H1 (cell line): ENCODE results near the gene ARHGEF4. TPM values are rescaled to one million over a fixed set of nuclear protein-coding genes. Genes with fewer than 3 reads are reported as not detected.

Experiments
- CTCF ChIA-PET: fragments of 300-600 bp; sonication (Branson Sonifier 250); formaldehyde crosslinking; loops from one replicate; lab custom pipeline; 2021; ENCODE audit not compliant: partially characterized antibody; lab: Charles Lee
- POLR2A ChIA-PET: fragments of 300-600 bp; sonication (Branson Sonifier 250); formaldehyde crosslinking; loops from one replicate; lab custom pipeline; 2021; ENCODE audit warnings: inconsistent platforms; ENCODE audit not compliant: partially characterized antibody; lab: Charles Lee
- DNase-seq, 2 experiments: peaks; one replicate each; pipeline versions ENCODE4 v3.0.0 to v3.0.0-alpha.2; 2010 to 2022; ENCODE audit warnings: low spot score in 2 of 2, low read depth in 1 of 2, mixed read lengths in 1 of 2
- FAIRE-seq: peaks from 2 replicates; lab custom pipeline; 2011; peaks lifted over from hg19 to GRCh38; lab: Jason Lieb, UNC
- H2AFZ ChIP-seq: 2 replicates; pipeline ENCODE4 v1.8.1; 2012; ENCODE audit warnings: low read length, inconsistent platforms
- H2AK5ac ChIP-seq: 2 replicates; pipeline ENCODE4 v1.6.1; 2013; ENCODE audit warnings: low read depth, low read length
- H2BK120ac ChIP-seq: replicated peaks from 2 replicates; pipeline ENCODE3; 2013; ENCODE audit warnings: low read depth, low read length, inconsistent platforms
- H2BK12ac ChIP-seq: 2 replicates; pipeline ENCODE4 v1.6.1; 2013; ENCODE audit warnings: low read depth, low read length
- H2BK15ac ChIP-seq: 2 replicates; pipeline ENCODE4 v1.6.1; 2013; ENCODE audit warnings: low read length
- H2BK20ac ChIP-seq: 2 replicates; pipeline ENCODE4 v1.6.1; 2013; ENCODE audit warnings: low read length
- H2BK5ac ChIP-seq: 2 replicates; pipeline ENCODE4 v1.6.1; 2013; ENCODE audit warnings: low read depth, low read length
- H3K14ac ChIP-seq: 2 replicates; pipeline ENCODE4 v1.6.1; 2013; ENCODE audit warnings: inconsistent platforms; ENCODE audit not compliant: insufficient read length
- H3K18ac ChIP-seq: 2 replicates; pipeline ENCODE4 v1.6.1; 2013; ENCODE audit warnings: low read length; ENCODE audit errors: extremely low read depth
- H3K23ac ChIP-seq: 2 replicates; pipeline ENCODE4 v1.6.1; 2013; ENCODE audit warnings: inconsistent platforms; ENCODE audit not compliant: insufficient read length
- H3K23me2 ChIP-seq: 2 replicates; pipeline ENCODE4 v1.6.1; 2013; ENCODE audit warnings: low read depth, low read length
- H3K27ac ChIP-seq: 2 replicates; pipeline ENCODE4 v1.6.1; 2011; ENCODE audit warnings: low read depth, low read length, inconsistent platforms
- H3K27me3 ChIP-seq, 4 experiments: replicated peaks in 1 of 4; 1 replicate in 1 of 4; 2 replicates in 3 of 4; pipeline versions ENCODE4 v1.6.1 to v1.8.1; 2011 to 2013; ENCODE audit warnings: low read length in 3 of 4, mild to moderate bottlenecking in 3 of 4, inconsistent platforms in 2 of 4, mixed read lengths in 2 of 4, moderate library complexity in 1 of 4; ENCODE audit not compliant: control insufficient read depth in 3 of 4, insufficient read depth in 3 of 4; ENCODE audit errors: extremely low read depth in 1 of 4
- H3K36me3 ChIP-seq, 4 experiments: 2 replicates each; pipeline versions ENCODE4 v1.6.1 to v1.8.1; 2011 to 2013; ENCODE audit warnings: mild to moderate bottlenecking in 4 of 4, low read length in 3 of 4, moderate library complexity in 2 of 4, control low read depth in 1 of 4, inconsistent platforms in 1 of 4; ENCODE audit not compliant: insufficient read depth in 4 of 4, control insufficient read depth in 2 of 4
- H3K4ac ChIP-seq: replicated peaks from 2 replicates; pipeline ENCODE3; 2013; ENCODE audit warnings: low read length, low read depth, mixed read lengths, inconsistent platforms; ENCODE audit not compliant: insufficient read length
- H3K4me1 ChIP-seq, 4 experiments: replicated peaks in 1 of 4; 1 replicate in 1 of 4; 2 replicates in 3 of 4; pipeline versions ENCODE4 v1.6.1 to v1.8.1; 2011 to 2013; ENCODE audit warnings: low read length in 3 of 4, inconsistent platforms in 2 of 4, mixed read lengths in 1 of 4; ENCODE audit not compliant: insufficient read depth in 4 of 4, control insufficient read depth in 3 of 4
- H3K4me2 ChIP-seq, 2 experiments: 2 replicates each; pipeline versions ENCODE4 v1.6.1 to v1.8.1; 2011 to 2013; ENCODE audit warnings: low read depth in 2 of 2, low read length in 2 of 2, control low read depth in 1 of 2, inconsistent platforms in 1 of 2, mild to moderate bottlenecking in 1 of 2; ENCODE audit not compliant: insufficient read depth in 1 of 2
- H3K4me3 ChIP-seq, 4 experiments: fragments of 200-600, 300-600 bp in 1 of 4; sonication (generic), shearing (Covaris generic), sonication (Bioruptor Twin) in 1 of 4; 2 replicates each; pipeline versions ENCODE4 v1.5.1 to v1.8.1; 2011 to 2016; ENCODE audit warnings: low read length in 4 of 4, low read depth in 3 of 4, control low read depth in 2 of 4, inconsistent platforms in 2 of 4, mild to moderate bottlenecking in 2 of 4, mixed read lengths in 1 of 4, moderate library complexity in 1 of 4; ENCODE audit not compliant: insufficient read depth in 2 of 4; ENCODE audit errors: extremely low read depth in 1 of 4
- H3K56ac ChIP-seq: replicated peaks from 2 replicates; pipeline ENCODE3; 2013; ENCODE audit warnings: low read depth, mild to moderate bottlenecking, mixed read lengths, low read length, inconsistent platforms; ENCODE audit not compliant: insufficient read length
- H3K79me1 ChIP-seq: 2 replicates; pipeline ENCODE4 v1.6.1; 2013; ENCODE audit warnings: low read depth, low read length, control low read depth
- H3K79me2 ChIP-seq, 2 experiments: 2 replicates each; pipeline versions ENCODE4 v1.6.1 to v1.8.1; 2012 to 2013; ENCODE audit warnings: low read length in 2 of 2, mild to moderate bottlenecking in 2 of 2, inconsistent platforms in 1 of 2; ENCODE audit not compliant: insufficient read depth in 2 of 2, control insufficient read depth in 1 of 2
- H3K9ac ChIP-seq, 4 experiments: replicated peaks in 1 of 4; 1 replicate in 1 of 4; 2 replicates in 3 of 4; pipeline versions ENCODE4 v1.6.1 to v1.8.1; 2011 to 2013; ENCODE audit warnings: low read depth in 3 of 4, low read length in 3 of 4, control low read depth in 2 of 4, mild to moderate bottlenecking in 2 of 4, moderate library complexity in 2 of 4, inconsistent platforms in 1 of 4; ENCODE audit errors: extremely low read depth in 1 of 4
- H3K9me3 ChIP-seq, 2 experiments: 2 replicates each; pipeline versions ENCODE4 v1.6.1 to v1.8.1; 2012 to 2013; ENCODE audit warnings: mild to moderate bottlenecking in 2 of 2, moderate library complexity in 2 of 2, control low read depth in 1 of 2, inconsistent platforms in 1 of 2, low read depth in 1 of 2, low read length in 1 of 2, mixed read lengths in 1 of 2; ENCODE audit not compliant: insufficient read depth in 2 of 2
- H4K20me1 ChIP-seq, 2 experiments: replicated peaks in 1 of 2; 2 replicates each; pipeline versions ENCODE3 to v1.8.1; 2011 to 2013; ENCODE audit warnings: inconsistent platforms in 2 of 2, low read length in 2 of 2, mild to moderate bottlenecking in 1 of 2; ENCODE audit not compliant: insufficient read depth in 2 of 2, control insufficient read depth in 1 of 2
- H4K5ac ChIP-seq: 2 replicates; pipeline ENCODE4 v1.6.1; 2013; ENCODE audit warnings: low read length, low read depth, mixed read lengths, inconsistent platforms; ENCODE audit not compliant: insufficient read length
- H4K8ac ChIP-seq: 2 replicates; pipeline ENCODE4 v1.8.0; 2013; ENCODE audit warnings: mild to moderate bottlenecking, moderate library complexity, low read length, inconsistent platforms; ENCODE audit not compliant: insufficient read depth; ENCODE audit errors: extremely low read depth
- H4K91ac ChIP-seq: replicated peaks from 2 replicates; pipeline ENCODE3; 2013; ENCODE audit warnings: low read length, mixed read lengths, inconsistent platforms; ENCODE audit not compliant: insufficient read length
- ATF2 ChIP-seq: IDR thresholded peaks from 2 replicates; pipeline ENCODE4 v1.6.1; 2012; ENCODE audit warnings: low read length, inconsistent platforms
- CREB1 ChIP-seq: IDR thresholded peaks from 2 replicates; pipeline ENCODE4 v1.6.1; 2012; ENCODE audit warnings: inconsistent platforms
- JUN ChIP-seq: IDR thresholded peaks from 2 replicates; pipeline ENCODE4 v1.6.1; 2011; ENCODE audit warnings: low read depth, mild to moderate bottlenecking, improper control_type of control experiment, low read length
- JUND ChIP-seq: IDR thresholded peaks from 2 replicates; pipeline ENCODE4 v1.6.1; 2011; ENCODE audit warnings: mild to moderate bottlenecking, improper control_type of control experiment, low read length
- KDM5A ChIP-seq: fragments of 200-600 bp; IDR thresholded peaks from 2 replicates; pipeline ENCODE4 v1.7.1; 2012; ENCODE audit warnings: mild to moderate bottlenecking, low read length, inconsistent platforms, mixed read lengths
- MAX ChIP-seq: IDR thresholded peaks from 2 replicates; pipeline ENCODE4 v1.6.1; 2012; ENCODE audit warnings: inconsistent platforms
- NRF1 ChIP-seq: IDR thresholded peaks from 2 replicates; pipeline ENCODE4 v1.6.1; 2011; ENCODE audit warnings: mild to moderate bottlenecking, low read depth, low read length, improper control_type of control experiment
- RAD21 ChIP-seq, 2 experiments: IDR thresholded peaks in 1 of 2; conservative IDR thresholded peaks in 1 of 2; 2 replicates each; pipeline ENCODE4 v1.6.1; 2011; ENCODE audit warnings: low read depth in 2 of 2, low read length in 2 of 2, improper control_type of control experiment in 1 of 2, inconsistent platforms in 1 of 2, mild to moderate bottlenecking in 1 of 2, moderate library complexity in 1 of 2
- RBBP5 ChIP-seq: IDR thresholded peaks from 2 replicates; pipeline ENCODE4 v1.7.1; 2012; ENCODE audit warnings: low read depth, mild to moderate bottlenecking, inconsistent platforms, low read length, moderate library complexity, borderline replicate concordance
- SIX5 ChIP-seq: IDR thresholded peaks from 2 replicates; pipeline ENCODE4 v1.6.1; 2011; ENCODE audit warnings: mild to moderate bottlenecking, low read depth, low read length
- ZNF274 ChIP-seq: IDR thresholded peaks from 2 replicates; pipeline ENCODE4 v1.7.0; 2012; ENCODE audit warnings: low read length, borderline replicate concordance; ENCODE audit errors: extremely low read depth
- WGBS, 2 experiments: shearing (Covaris generic) in 1 of 2; methylation state at CpG; one replicate each; pipeline versions ENCODE4 v1.1.6 to v1.1.7; 2013 to 2015; ENCODE audit warnings: low lambda C conversion rate in 2 of 2, mixed read lengths in 2 of 2, inconsistent platforms in 1 of 2, low coverage in 1 of 2, missing lambda C conversion rate in 1 of 2; ENCODE audit not compliant: insufficient replicate concordance in 2 of 2, insufficient coverage in 1 of 2, insufficient read length in 1 of 2; ENCODE audit errors: extremely low coverage in 1 of 2, missing lambda C conversion rate in 1 of 2; 5-methylcytosine and 5-hydroxymethylcytosine counted together
- polyA plus RNA-seq, 7 experiments: library from polyadenylated mRNA; depleted of rRNA in 3 of 7; stranded (reverse) in 5 of 7; unstranded in 2 of 7; fragments of >200 nt in 5 of 7; fragments of 200-250 nt in 2 of 7; gene quantifications; 1 replicate in 5 of 7; 2 replicates in 1 of 7; 4 replicates in 1 of 7; pipeline versions ENCODE4 v1.2.1 to v1.2.3, GENCODE V29; 2011 to 2013; ENCODE audit warnings: missing spikeins in 2 of 7, mixed read lengths in 2 of 7
- total RNA-seq: library from RNA; stranded (reverse); fragmentation: NEBNext Ultra II Directional; extraction: Animal tissue kit (Norgen Biotek cat#: 25700); gene quantifications from 2 replicates; pipeline ENCODE4 v1.2.1, GENCODE V29; 2021

Gene ARHGEF4
- total and polyA plus RNA-seq, 2 of the 8 experiments (the other 6 are each of a cell fraction or from before 2014, with no cell fraction given), result 10.6 to 14.6 TPM

GRCh38 chr2:130884013-130884412, 47.3 kb downstream of the ARHGEF4 start:
- Histone ChIP-seq H3K36me3 (no peaks in the 10 kb centered on the region), H4K8ac (no peak overlapping the region), H2BK15ac (no peak overlapping the region), H3K79me1 (no peaks in the 10 kb centered on the region), H2AFZ (no peak overlapping the region), H3K56ac (no peak overlapping the region), H3K4me3 (no peak overlapping the region), H4K20me1 (no peaks in the 10 kb centered on the region)
- CTCF ChIA-PET, result interaction anchor here (0.6 to 4.6 kb wide), 10 partner anchors 11 to 847 kb away, joined by 3 to 40 read pairs (median 4); no protein-coding TSS in a partner anchor
- no peak for DNase-seq
- no peak for FAIRE-seq
- TF ChIP-seq ZNF274 (no peak), JUND (no peak), JUN (no peak), SIX5 (no peak), RAD21 (IDR thresholded peaks at IDR 0.05 in 1 of 2, conservative IDR thresholded peaks at IDR 0.05 in 1 of 2; ENCODE audit: low read depth in 2 of 2, low read length in 2 of 2) (no peak), NRF1 (no peak), RBBP5 (no peak), KDM5A (no peak), ATF2 (no peak), CREB1 (no peak), MAX (no peak)
- TF ChIP-seq, all 59 proteins: peak for 0
- no peak overlapping the region for H3K9ac ChIP-seq
- H3K27ac ChIP-seq, result no peak overlapping the region
- H3K18ac ChIP-seq, result no peak overlapping the region
- no peak overlapping the region for H3K4ac ChIP-seq
- no peak overlapping the region for H3K14ac ChIP-seq
- H2BK120ac ChIP-seq, result no peak overlapping the region
- WGBS, 2 experiments, result 90% methylated on average over 4 of the region's 4 CpGs; no CpG with 5 or more reads in 1 of the 2 experiments
- no peak overlapping the region for H2BK5ac ChIP-seq
- no peaks in the 10 kb centered on the region for H3K27me3 ChIP-seq
- H2BK20ac ChIP-seq, result no peak overlapping the region
- POLR2A ChIA-PET, result no interaction called here
- H3K4me2 ChIP-seq, result no peak overlapping the region
- no peak overlapping the region for H4K5ac ChIP-seq
- no peaks in the 10 kb centered on the region for H3K79me2 ChIP-seq
- H2AK5ac ChIP-seq, result no peak overlapping the region
- H2BK12ac ChIP-seq, result no peak overlapping the region
- H4K91ac ChIP-seq, result no peak overlapping the region
- no peaks in the 10 kb centered on the region for H3K23me2 ChIP-seq
- no peaks in the 10 kb centered on the region for H3K9me3 ChIP-seq
- no peaks in the 10 kb centered on the region for H3K4me1 ChIP-seq
- no peak overlapping the region for H3K23ac ChIP-seq
